ENCODE measurements around the gene SEPTIN8. TPM values are rescaled to one million over a fixed set of nuclear protein-coding genes. Genes with fewer than 3 reads are reported as not detected.

The SEPTIN8 gene
- 58.5 and 65.4 TPM in 2 replicates for total RNA-seq

GRCh38 chr5:132777209-132778069 is at the start of gene SEPTIN8:
Gene SEPTIN8, minus strand, starts transcription at chr5:132777239. Its CDS starts 102 bp downstream, at chr5:132777137.

GRCh38 chr5:132812781-132813598 is 36.0 kb upstream of the SEPTIN8 start, which contains the start of gene SOWAHA:
Gene SOWAHA, plus strand, starts transcription at chr5:132813302. Its CDS starts 320 bp downstream, at chr5:132813622.

GRCh38 chr5:132746954-132747615 is 30.0 kb downstream of the SEPTIN8 start, which contains the start of gene CCNI2:
Gene CCNI2, plus strand, starts transcription at chr5:132747426. Its CDS starts 70 bp downstream, at chr5:132747496.

GRCh38 chr5:132736853-132737833 is 39.9 kb downstream of the SEPTIN8 start, which contains the start of gene KIF3A:
Gene KIF3A, minus strand, starts transcription at chr5:132737546. Its CDS starts 127 bp downstream, at chr5:132737419.

Other genes with a start within 250 kb of the SEPTIN8 start
- not detected in 2 replicates for gene IL5, start 233.7 kb downstream of the SEPTIN8 start, total RNA-seq
- gene RAD50, start 220.3 kb downstream of the SEPTIN8 start, total RNA-seq = 25.5 and 28.7 TPM in 2 replicates
- gene IL13, start 119.1 kb downstream of the SEPTIN8 start, total RNA-seq = 0.16 and 0.24 TPM in 2 replicates
- not detected in 2 replicates for gene IL4, start 103.2 kb downstream of the SEPTIN8 start, total RNA-seq
- gene KIF3A, start 39.7 kb downstream of the SEPTIN8 start, total RNA-seq = 8.1 and 9.7 TPM in 2 replicates
- not detected in 2 replicates for gene CCNI2, start 29.8 kb downstream of the SEPTIN8 start, total RNA-seq
- under 0.01 TPM in 1 of 2 replicates, not detected in the other for gene SOWAHA, start 36.1 kb upstream of the SEPTIN8 start, total RNA-seq
- gene SHROOM1, start 53.4 kb upstream of the SEPTIN8 start, total RNA-seq = 12.8 and 14.7 TPM in 2 replicates
- 0.12 and 0.16 TPM in 2 replicates for gene GDF9, start 89.2 kb upstream of the SEPTIN8 start, total RNA-seq
- gene UQCRQ, start 89.4 kb upstream of the SEPTIN8 start, total RNA-seq = 44.1 and 45.8 TPM in 2 replicates
- 0.12 and 0.16 TPM in 2 replicates for gene LEAP2, start 96.4 kb upstream of the SEPTIN8 start, total RNA-seq
- 78.8 and 82.4 TPM in 2 replicates for gene AFF4, start 186.4 kb upstream of the SEPTIN8 start, total RNA-seq
- gene ZCCHC10, start 249.3 kb upstream of the SEPTIN8 start, total RNA-seq = 9.4 and 10.2 TPM in 2 replicates

Measured in hair follicle dermal papilla cell (primary cell).